T-helper 1 cell treated with Interleukin-12 subunit alpha and Interleukin-12 subunit beta and Interleukin-4 antibody, amounts not matched to agents 30 μg/mL and 1 μg/mL, for 36 hours (primary cell): ENCODE measurements around the gene CARD10.

ENCODE experiments used
- H3K27ac Mint-ChIP-seq: one replicate; pipeline ENCODE4 v1.8.0; 2021; ENCODE audit warnings: mild to moderate bottlenecking, mixed read lengths
- H3K27me3 Mint-ChIP-seq: one replicate; pipeline ENCODE4 v1.8.0; 2021; ENCODE audit warnings: low read depth, mixed read lengths
- H3K36me3 Mint-ChIP-seq: one replicate; pipeline ENCODE4 v1.8.0; 2021; ENCODE audit warnings: low read depth, mixed read lengths
- H3K4me1 Mint-ChIP-seq: one replicate; pipeline ENCODE4 v1.8.0; 2021; ENCODE audit warnings: low read depth, mixed read lengths
- H3K4me3 Mint-ChIP-seq: one replicate; pipeline ENCODE4 v1.8.0; 2021; ENCODE audit warnings: mild to moderate bottlenecking, moderate library complexity, mixed read lengths
- H3K9me3 Mint-ChIP-seq: one replicate; pipeline ENCODE4 v1.8.0; 2021; ENCODE audit warnings: mixed read lengths

Gene CARD10

GRCh38 chr22:37484480-37485394 lies 34.5 kb downstream of the CARD10 start:
- H3K27me3 Mint-ChIP-seq = no peaks in the 10 kb centered on the region
- H3K4me1 Mint-ChIP-seq = peaks cover 44% of the 10 kb centered on the region
- H3K4me3 Mint-ChIP-seq = peak overlapping the region; percentile 98
- peaks cover 26% of the 10 kb centered on the region for H3K36me3 Mint-ChIP-seq
- no peaks in the 10 kb centered on the region for H3K9me3 Mint-ChIP-seq
- H3K27ac Mint-ChIP-seq = peak overlapping the region; percentile 95

- H3K4me1 Mint-ChIP-seq = peaks cover 41% of the 10 kb centered on the region
- H3K27me3 Mint-ChIP-seq = no peaks in the 10 kb centered on the region
- H3K36me3 Mint-ChIP-seq = peaks cover 33% of the 10 kb centered on the region
- peak overlapping the region; percentile 87 for H3K27ac Mint-ChIP-seq
- H3K9me3 Mint-ChIP-seq = no peaks in the 10 kb centered on the region
- H3K4me3 Mint-ChIP-seq = peak overlapping the region; percentile 98
Observed at GRCh38 chr22:37483050-37483449, 36.2 kb downstream of the CARD10 start.

GRCh38 chr22:37482244-37482643 lies 37.0 kb downstream of the CARD10 start:
- Mint-ChIP-seq H3K27ac (peak overlapping the region; percentile 87), H3K4me3 (peak overlapping the region; percentile 98), H3K9me3 (no peaks in the 10 kb centered on the region), H3K4me1 (peaks cover 37% of the 10 kb centered on the region), H3K27me3 (no peaks in the 10 kb centered on the region), H3K36me3 (peaks cover 38% of the 10 kb centered on the region)

- Mint-ChIP-seq H3K4me3 (no peak overlapping the region), H3K27me3 (no peaks in the 10 kb centered on the region), H3K4me1 (peaks cover 29% of the 10 kb centered on the region), H3K27ac (peak overlapping the region; percentile 34), H3K9me3 (no peaks in the 10 kb centered on the region), H3K36me3 (peaks cover 38% of the 10 kb centered on the region)
Observed at GRCh38 chr22:37481347-37481907, 37.8 kb downstream of the CARD10 start.

GRCh38 chr22:37480387-37481346 lies 38.5 kb downstream of the CARD10 start:
- Mint-ChIP-seq H3K4me3 (no peak overlapping the region), H3K36me3 (peaks cover 43% of the 10 kb centered on the region), H3K27ac (peak overlapping the region; percentile 37), H3K9me3 (no peaks in the 10 kb centered on the region), H3K4me1 (peaks cover 27% of the 10 kb centered on the region), H3K27me3 (no peaks in the 10 kb centered on the region)

- peaks cover 41% of the 10 kb centered on the region for H3K36me3 Mint-ChIP-seq
- H3K4me3 Mint-ChIP-seq = no peak overlapping the region
- H3K27me3 Mint-ChIP-seq = no peaks in the 10 kb centered on the region
- H3K9me3 Mint-ChIP-seq = no peaks in the 10 kb centered on the region
- H3K4me1 Mint-ChIP-seq = peaks cover 23% of the 10 kb centered on the region
- no peak overlapping the region for H3K27ac Mint-ChIP-seq
Observed at GRCh38 chr22:37479196-37479595, 40.0 kb downstream of the CARD10 start.

- H3K9me3 Mint-ChIP-seq = no peaks in the 10 kb centered on the region
- peaks cover 32% of the 10 kb centered on the region for H3K36me3 Mint-ChIP-seq
Observed at GRCh38 chr22:37476389-37477329, 42.6 kb downstream of the CARD10 start.

GRCh38 chr22:37474447-37475090 lies 44.6 kb downstream of the CARD10 start:
- H3K27me3 Mint-ChIP-seq = no peaks in the 10 kb centered on the region
- peaks cover 32% of the 10 kb centered on the region for H3K36me3 Mint-ChIP-seq
- no peak overlapping the region for H3K27ac Mint-ChIP-seq
- no peak overlapping the region for H3K4me3 Mint-ChIP-seq
- H3K9me3 Mint-ChIP-seq = no peaks in the 10 kb centered on the region
- H3K4me1 Mint-ChIP-seq = peaks cover 2% of the 10 kb centered on the region

More at GRCh38 chr22:37476389-37477329, 42.6 kb downstream of the CARD10 start:
- no peak overlapping the region for H3K27ac Mint-ChIP-seq
- H3K4me1 Mint-ChIP-seq = peaks cover 5% of the 10 kb centered on the region
- no peak overlapping the region for H3K4me3 Mint-ChIP-seq
- no peaks in the 10 kb centered on the region for H3K27me3 Mint-ChIP-seq

GRCh38 chr22:37473437-37473946 lies 45.7 kb downstream of the CARD10 start:
- H3K9me3 Mint-ChIP-seq = no peaks in the 10 kb centered on the region
- H3K36me3 Mint-ChIP-seq = peaks cover 31% of the 10 kb centered on the region
- no peaks in the 10 kb centered on the region for H3K27me3 Mint-ChIP-seq
- H3K4me3 Mint-ChIP-seq = no peak overlapping the region
- H3K4me1 Mint-ChIP-seq = peaks cover 2% of the 10 kb centered on the region
- H3K27ac Mint-ChIP-seq = no peak overlapping the region

GRCh38 chr22:37472418-37473006 lies 46.7 kb downstream of the CARD10 start:
- Mint-ChIP-seq H3K4me3 (no peak overlapping the region), H3K27me3 (no peaks in the 10 kb centered on the region), H3K27ac (no peak overlapping the region), H3K36me3 (peaks cover 30% of the 10 kb centered on the region), H3K4me1 (peaks cover 2% of the 10 kb centered on the region), H3K9me3 (no peaks in the 10 kb centered on the region)

GRCh38 chr22:37471727-37472417 lies 47.3 kb downstream of the CARD10 start:
- Mint-ChIP-seq H3K4me3 (no peak overlapping the region), H3K27ac (no peak overlapping the region), H3K27me3 (no peaks in the 10 kb centered on the region), H3K4me1 (peaks cover 2% of the 10 kb centered on the region), H3K36me3 (peaks cover 27% of the 10 kb centered on the region), H3K9me3 (no peaks in the 10 kb centered on the region)

- peaks cover 32% of the 10 kb centered on the region for H3K36me3 Mint-ChIP-seq
- no peaks in the 10 kb centered on the region for H3K27me3 Mint-ChIP-seq
- H3K27ac Mint-ChIP-seq = no peak overlapping the region
- no peak overlapping the region for H3K4me3 Mint-ChIP-seq
- no peaks in the 10 kb centered on the region for H3K9me3 Mint-ChIP-seq
- peaks cover 6% of the 10 kb centered on the region for H3K4me1 Mint-ChIP-seq
Observed at GRCh38 chr22:37470087-37470445, 49.1 kb downstream of the CARD10 start.
